ENCODE results near the gene EIF4EBP2.

The EIF4EBP2 gene, protein sequence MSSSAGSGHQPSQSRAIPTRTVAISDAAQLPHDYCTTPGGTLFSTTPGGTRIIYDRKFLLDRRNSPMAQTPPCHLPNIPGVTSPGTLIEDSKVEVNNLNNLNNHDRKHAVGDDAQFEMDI

DNA sequence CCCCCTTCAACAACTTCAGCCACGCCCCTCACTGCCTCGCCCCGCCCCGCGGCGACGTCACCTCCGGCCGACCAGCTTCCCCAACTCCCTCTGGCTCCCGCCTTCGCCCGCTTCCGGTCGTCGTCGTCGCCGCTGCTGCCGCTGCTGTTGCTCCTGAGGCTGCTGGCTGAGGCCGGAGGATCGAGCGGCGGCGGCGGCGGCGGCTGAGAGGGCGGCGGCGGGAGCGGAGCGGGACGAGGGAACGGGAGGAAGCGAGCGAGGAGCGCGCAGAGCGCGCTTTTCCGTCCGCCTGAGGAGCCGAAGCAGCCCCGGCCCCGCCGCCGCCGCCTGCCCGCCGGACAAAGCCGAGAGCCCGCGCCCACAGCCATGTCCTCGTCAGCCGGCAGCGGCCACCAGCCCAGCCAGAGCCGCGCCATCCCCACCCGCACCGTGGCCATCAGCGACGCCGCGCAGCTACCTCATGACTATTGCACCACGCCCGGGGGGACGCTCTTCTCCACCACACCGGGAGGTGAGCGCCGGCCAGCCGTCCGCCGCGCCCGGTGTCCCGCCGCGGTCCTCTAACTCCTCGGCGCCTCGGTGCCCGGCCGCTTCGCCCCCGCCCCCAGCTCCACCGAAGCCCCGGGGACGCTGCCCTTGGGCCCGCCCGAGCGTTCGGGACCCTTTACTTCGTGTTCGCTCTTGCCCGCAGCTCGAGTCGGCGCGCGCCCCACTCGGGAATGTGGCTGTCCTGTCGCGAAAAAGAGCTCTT lies at the start of gene EIF4EBP2:
EIF4EBP2 (plus strand) TSS at position 110 of the 751 bp plus-strand sequence; CDS start at position 367, 257 bp downstream.
- DNase-seq: peak; percentile 95 to 99

DNA sequence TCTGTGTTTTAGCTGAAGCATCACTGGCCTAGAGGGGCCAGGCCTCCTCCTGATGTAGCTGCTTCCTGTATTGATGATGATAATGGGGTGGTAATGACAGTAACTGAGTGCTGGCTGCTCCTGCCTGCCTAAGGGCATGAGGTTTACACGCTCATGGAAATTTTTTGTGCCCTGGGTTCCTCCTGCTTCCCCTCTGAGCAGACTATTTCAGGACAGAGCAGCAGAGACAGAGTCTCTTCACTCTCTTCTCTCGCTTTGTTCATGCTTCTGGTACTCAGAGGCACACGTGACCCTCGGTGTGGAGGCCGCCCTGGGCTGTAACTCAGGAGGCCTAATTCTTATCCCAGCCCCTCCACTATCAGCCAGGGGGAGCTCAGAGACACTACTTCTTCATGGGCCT lies 49.4 kb upstream of the EIF4EBP2 start:
- no peak for DNase-seq

DNA sequence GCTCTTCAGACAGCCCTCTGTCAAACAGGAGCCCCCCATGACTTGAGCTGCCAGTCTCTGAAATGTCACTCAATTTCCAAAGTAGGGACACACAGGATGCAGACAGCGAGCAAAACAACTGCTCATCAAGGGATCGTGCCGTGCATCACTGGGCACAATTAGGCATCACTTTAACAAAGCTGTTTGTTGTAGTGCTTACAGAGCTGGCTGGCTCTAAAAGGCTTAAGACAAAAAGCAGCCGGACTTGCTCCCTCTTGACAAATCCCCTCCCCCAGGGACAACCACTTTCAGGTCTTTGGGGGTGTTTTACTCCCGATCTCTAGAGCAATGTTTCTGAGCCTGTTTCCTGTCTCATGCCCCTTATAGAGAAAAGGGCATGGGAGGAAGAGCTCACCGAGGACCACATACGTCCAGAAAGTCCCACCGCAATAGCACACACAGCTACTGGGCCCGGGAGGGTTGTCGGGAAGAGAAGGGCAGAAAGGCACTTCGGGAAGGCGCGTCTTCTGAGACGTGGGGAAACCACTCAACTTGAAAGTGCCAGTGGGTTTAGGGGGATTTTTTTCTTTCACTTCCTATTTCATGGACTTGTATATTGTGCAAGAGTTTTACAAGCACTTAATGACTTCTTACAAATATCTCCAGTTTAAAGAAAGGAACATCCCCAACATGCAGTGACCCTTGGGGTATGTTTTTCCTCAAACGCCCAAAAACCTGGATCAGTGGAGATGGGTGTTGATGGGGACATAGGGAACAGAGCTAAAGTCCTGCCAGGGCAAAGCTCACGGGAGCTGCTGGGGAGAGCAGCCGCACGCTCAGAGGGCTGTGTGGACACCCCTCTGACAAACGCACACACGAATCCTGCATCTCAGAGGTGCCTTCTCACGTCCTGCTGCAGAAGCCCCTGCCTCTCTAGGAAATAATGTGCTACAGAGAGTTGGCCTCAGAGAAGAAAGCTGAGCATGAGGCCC lies 48.6 kb upstream of the EIF4EBP2 start:
- no peak for DNase-seq

DNA sequence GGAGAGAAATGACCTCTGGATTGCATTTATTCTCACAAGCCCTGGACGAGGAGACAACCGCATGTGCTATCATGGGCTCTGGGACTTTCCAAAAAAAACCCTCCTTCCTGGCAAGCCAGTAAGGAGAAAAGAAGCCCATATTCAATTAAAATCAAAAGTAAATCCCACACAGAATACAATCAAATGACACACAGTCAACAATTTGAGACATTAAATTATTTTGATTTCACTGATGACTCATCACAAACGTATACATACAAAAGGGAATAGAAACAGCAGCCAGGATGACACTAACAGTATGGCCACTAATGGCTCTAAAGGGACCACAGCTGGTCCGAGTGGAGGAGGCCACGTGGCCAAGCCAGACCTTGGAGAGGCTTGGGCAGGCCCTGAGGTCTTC lies 46.4 kb upstream of the EIF4EBP2 start:
- DNase-seq: no peak

DNA sequence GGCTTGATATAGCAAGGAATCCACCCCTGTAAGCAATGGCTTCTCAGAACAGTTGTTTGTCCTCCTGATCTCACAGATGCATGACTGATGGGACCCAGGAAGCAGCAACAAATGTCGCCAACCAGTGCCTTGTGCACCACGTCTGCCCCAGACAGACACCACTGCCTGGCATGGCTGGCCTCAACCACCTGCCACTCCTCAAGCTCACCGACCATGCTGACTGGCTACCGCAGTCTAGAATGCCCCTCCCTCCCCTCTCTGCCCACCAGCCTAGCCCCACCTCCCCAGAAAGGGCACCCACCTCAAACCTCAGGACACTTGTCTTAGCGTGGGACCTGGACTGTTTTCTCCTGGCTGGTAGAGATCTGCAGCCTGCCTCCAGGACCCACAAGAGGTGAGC lies 45.5 kb upstream of the EIF4EBP2 start:
- no peak for DNase-seq

DNA sequence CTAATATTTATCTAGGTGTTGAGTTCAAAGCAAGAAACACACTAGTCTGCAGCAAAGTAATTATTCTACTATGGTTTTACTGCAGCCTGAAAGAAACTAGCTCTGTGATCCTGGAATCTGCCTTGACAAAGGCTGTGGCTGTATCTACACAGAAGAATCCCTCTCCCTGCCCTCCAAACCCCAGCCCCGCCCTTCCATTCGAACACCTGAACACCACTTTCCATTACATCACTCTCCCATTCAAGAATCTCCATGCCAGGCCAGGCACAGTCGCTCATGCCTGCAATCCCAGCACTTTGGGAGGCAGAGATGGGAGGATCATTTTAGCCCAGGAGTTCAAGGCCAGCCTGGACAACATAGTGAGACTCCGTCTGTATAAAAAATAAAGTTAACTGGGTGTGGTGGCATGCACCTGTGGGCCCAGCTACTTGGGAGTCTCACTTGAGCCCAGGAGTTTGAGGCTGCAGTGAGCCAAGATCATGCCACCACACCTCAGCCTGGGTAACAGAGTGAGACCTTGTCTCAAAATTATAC lies 44.9 kb upstream of the EIF4EBP2 start:
- no peak for DNase-seq

DNA sequence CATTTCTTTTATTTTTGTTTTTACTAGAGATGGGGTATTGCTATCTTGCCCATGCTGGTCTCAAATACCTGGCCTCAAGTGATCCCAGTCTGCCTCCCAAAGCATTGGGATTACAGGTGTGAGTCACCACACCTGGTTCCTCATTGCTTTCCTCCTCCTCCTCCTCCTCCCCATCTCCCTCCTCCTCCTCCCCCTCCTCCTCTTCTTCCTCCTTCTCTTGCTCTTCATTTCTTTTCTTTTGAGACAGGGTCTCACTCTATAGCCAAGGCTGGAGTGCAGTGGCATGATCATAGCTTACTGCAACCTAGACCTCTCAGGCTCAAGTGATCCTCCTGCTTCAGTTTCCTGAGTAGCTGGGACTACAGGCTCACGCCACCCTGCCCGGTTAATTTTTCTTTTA lies 43.7 kb upstream of the EIF4EBP2 start:
- no peak for DNase-seq

DNA sequence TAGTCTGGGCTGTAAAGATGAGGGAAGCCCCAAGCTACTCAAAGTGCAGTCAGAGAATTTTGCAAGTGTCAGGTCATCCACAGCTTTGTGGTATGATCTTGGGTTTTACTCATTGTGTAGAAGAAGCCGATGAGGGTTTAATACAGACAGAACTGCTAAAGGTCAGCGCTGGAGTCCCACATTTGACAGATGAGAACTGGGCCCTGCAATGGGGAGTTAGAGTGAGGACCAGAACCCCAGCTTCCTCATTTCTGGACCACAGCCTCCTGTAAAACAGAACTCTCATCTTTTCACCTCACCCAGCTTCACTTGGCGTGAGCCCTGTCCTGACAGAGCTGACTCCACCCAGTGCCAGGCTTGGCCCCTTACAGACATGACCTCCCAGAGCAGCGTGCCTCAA lies 41.6 kb upstream of the EIF4EBP2 start:
- no peak for DNase-seq

DNA sequence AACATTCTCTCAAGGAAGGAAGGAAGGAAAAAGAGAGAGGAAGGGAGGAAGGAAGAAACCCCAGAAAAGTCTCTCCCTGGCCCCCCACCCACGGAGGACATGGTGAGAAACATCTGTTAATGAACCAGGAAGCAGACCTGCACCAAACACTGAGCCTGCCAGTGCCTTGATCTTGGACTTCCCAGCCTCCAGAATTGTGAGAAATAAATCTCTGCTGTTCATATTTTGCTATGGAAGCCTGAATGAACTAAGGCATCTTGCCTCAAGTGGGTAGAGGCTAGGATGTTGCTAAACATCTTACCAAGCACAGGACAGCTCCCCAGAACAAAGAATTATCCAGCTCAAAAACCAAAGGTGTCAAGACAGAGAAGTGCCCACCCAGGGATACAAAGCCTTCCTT lies 40.7 kb upstream of the EIF4EBP2 start:
- no peak for DNase-seq

DNA sequence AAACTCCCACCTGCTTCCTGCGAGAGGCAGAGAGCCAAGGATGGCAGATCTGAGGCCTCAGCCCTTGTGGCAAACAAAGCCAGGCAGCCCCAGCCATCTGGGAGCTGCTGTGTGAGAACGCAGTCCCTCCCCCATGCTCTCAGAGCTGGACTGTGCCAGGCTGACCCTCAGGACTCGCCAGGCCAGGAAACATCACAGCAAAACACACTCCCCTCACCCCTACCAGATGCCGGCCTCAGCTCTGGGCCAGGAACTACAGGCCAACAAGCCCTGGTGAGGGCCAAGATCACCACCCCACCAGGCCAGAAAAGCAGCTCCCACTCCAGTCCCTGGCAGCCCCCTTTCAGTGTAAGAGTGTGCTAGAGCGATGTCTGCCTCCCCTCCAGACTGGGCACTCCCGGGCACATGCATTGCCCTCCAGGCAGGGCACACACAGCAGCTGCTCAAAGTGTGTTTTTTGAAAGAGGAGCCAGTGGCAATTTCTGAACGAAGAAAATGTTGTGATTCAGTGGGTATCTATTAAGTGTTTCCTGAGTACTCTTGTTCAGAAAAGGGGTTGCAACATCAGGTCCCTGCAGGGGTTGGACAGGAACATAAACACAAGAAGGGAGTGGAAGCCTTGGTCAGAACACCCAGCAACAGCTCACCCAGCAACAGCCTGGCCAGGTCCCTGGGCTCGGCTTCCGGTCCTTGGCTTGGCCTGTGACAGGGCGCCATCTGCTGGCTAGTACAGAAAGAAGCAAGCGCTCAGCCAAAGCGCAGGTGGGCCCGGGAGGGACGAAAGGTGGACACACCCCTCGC lies 39.8 kb upstream of the EIF4EBP2 start:
- DNase-seq: peak; percentile 82 to 83

DNA sequence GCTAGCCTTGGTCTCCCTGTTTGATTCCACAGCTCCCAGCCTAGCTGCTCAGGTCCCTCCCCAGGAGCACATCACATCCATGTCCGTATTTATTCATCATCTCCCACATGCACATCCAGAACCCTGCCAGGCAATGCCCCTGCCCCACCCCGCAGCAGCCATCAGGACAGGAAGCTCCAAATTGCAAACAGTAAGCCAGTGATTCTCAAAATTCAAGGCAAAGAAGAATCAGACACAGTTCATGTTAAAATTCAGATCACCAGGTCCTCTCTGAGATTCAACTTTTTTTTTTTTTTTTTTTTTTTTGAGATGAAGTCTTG lies 39.2 kb upstream of the EIF4EBP2 start:
- DNase-seq: no peak

DNA sequence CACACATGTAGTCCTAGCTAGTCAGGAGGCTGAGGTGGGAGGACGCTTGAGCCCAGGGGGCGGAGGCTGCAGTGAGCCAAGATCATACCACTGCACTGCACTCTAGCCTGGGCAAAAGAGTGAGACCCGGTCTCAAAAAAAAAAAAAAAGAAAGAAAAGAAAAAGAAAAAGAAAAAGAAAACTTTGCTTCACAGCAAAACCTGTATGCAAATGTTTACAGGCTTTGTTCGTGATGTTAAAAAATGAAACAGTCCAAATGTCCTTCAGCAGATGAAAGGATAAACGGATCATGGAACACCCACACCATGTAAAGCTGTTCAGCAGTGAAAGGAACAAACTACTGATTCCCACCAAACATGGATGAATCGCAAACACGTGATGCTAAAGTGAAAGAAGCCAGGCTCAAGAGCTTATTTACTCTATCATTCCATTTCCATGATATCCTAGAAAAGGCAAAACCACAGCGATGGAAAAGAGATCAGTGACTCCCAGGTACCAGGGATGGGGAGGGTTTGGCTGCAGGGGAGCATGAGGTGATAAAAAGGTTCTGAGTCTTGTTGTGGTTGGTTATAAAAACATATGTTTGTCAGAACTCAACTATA lies 36.6 kb upstream of the EIF4EBP2 start:
- no peak for DNase-seq

DNA sequence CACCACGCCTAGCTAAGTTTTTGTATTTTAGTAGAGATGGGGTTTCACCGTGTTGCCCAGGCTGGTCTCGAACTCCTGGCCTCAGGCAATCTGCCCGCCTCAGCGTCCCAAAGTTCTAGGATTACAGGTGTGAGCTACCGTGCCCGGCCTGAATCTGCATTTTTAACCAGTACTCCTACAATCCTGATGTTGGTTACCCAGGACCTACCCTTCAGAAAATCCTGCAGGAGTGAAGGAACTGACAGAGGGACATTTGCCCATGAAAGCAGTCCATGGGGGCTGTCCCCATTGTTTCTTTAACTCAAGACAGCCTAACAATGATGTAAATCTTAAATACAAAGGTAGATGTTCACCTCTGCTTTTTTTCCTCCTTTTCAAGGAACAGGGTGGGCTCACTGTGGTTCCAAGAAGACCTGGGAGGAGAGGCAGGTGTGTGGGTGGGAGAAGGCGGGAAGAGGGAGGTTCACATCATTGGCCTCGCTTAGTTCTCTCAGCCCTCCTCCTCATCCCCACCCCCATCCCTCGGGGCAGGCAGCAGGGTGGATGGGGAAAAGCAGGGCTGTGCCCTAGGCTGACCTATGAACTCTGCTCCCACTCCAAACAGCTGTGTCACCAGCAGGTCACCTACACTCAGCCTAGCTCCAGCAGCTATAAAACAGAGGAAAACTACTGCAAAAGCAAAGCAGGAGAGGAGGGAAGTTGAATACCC lies 35.0 kb upstream of the EIF4EBP2 start:
- no peak for DNase-seq

DNA sequence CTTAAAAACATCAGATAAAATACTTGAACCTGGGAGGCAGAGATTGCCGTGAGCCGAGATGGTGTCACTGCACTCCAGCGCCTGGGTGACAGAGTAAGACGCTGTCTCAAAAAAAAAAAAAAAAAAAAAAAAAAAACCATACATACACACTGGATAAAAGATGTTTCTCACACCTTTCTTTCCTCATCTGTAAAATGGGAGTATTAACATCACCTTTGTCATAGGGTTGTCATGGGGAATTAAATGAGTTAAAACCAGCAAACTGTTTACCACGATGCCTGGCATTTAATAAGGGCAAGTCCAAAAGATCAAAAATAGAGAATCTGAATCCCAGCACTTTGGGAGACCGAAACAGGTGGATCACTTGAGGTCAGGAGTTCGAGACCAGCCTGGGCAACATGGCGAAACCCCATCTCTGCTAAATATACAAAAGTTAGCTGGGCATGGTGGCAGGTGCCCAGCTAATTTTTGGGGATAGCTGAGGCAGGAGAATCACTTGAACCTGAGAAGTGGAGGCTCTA lies 34.4 kb upstream of the EIF4EBP2 start:
- no peak for DNase-seq

DNA sequence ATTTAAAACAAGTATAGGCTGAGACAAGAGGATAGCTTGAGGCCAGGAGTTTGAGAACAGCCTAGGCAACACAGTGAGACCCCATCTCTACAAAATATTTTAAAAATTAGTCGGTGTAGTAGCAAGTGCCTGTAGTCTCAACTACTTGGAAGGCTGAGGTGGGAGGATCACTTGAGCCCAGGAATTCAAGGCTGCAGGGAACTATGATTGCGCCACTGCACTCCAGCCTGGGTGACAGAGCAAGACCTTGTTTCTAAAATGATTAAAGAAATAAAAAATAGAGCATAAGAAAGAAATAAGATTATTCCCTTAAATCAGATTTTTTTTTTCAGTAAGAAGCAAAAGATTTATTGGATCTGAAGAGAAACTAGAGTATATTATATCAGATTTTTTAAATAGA lies 33.2 kb upstream of the EIF4EBP2 start:
- DNase-seq: no peak

DNA sequence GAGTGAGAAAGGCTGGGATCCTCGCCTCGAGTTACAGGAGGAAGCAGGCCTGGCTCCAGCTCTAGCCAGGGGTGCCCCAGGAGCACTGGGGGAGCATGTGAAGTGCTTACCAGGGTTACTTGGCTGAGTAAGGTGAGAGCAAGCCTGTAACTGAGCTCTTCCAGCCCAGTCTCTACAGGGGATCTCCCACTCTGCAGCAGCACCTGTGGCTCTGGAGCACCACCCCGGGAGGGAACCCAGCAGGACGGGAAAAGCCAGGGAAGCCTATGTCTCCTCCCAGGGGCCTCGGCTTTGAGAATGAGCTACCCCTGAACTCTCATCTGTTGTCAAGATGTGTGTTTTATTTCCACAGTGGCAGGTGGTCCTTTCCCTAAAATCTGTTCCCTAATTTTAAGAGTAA lies 32.1 kb upstream of the EIF4EBP2 start:
- DNase-seq: no peak

DNA sequence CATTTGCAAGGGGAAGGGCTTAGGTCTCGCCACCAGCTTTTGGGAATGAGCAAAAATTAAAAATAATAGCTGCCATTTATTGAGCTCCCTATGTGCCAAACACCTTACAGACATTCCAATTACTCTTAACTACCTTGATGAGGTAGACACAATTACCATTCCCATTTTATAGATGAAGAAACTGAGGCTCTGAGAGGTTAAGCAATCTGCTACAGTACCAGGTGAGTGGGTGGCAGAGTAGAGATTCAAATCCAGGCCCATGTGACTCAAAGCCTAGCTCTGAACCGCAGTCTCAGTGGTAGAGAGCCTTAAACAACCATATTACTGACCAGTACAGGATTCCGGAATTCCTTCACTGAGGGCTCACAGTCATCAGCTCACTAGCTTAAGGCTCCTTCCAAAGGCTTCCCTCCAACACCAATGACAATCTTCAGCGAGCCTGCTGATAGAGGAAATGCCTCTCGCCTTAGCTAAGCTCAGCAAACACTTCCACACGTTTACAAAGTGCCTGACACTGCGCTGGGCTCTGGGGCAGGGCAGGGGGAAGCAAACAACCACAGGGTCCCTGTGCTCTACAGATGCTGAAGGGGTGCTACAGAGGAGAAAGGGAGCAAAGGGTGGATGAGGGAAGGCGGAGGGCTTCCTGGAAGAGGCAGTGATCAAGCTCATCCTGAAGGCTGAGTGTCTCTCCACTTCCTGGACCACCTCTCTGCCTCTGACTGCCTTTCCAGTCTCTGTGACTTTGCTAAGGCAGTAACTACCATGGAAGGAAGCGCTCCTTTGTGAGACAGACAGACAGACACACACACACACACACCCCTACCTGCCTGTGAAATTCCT lies 28.9 kb upstream of the EIF4EBP2 start:
- no peak for DNase-seq

DNA sequence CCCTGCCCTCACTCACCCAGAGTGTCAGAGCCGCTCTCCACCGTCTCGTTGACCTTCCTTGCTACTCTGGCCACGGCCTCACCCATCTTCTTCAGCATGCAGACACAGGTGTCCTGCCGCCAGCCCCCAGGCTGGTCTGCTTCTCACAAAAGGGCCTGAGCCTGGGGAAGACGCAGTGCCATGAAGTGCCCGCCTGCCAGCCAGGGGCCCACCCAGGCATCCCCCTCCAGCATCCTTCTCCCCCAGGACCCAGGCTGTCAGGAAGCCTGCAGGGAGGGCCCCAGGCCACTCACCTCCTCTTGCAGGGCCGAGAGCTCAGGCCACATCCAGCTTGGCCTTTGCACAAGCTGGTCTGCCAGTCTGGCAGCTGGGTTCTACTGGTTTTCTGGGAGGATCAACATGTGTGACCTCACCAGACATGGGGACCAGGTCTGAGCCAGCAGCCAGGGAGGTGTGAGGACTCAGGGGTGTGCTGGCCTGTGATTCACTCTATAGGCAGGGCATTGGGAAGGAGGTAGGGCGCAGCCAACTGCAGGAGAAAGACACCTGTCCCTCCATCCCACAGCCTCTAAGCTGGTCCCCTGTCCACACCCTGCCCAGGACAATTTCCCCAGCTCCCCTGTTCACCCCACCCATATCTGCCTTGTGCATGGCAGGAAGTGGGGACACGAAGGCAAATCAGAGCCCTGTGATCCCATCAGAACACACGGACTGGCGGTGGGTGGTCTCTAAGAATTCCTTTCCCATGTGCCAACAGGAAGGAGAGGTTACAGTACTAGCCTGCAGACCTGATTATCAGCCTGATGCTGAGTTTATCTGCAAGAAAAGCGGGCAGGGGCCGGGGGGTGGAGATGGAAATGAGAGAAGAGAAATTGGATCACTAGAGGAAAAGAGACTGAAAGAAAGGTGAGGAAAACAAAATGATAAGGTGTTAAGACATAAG lies 27.2 kb upstream of the EIF4EBP2 start:
- DNase-seq: no peak

DNA sequence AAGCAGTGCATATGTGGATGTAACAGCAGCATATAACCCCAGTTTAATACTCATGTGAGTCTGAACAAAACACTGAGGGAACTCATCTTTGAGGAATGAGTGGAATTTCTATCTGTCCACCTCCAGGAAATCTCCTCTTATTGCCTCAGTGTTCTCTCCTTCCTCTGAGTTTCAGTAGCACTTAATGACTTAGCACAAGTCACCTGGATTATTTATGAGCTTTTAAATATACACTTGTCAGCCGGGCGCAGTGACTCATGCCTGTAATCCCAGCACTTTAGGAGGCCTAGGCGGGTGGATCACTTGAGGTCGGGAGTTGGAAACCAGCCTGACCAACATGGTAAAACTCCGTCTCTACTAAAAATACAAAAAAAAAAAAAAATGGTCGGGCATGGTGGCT lies 25.8 kb upstream of the EIF4EBP2 start:
- no peak for DNase-seq

All from activated CD4-positive, alpha-beta T cell treated with anti-CD3 and anti-CD28 coated beads for 4 hours (primary cell).